ENCODE data around the gene DDAH2.

- TF ChIP-seq EP300 (IDR thresholded peaks at IDR 0.05), result no peak
- no peak for TF ChIP-seq CTCF (IDR thresholded peaks at IDR 0.05)
Measured at GRCh38 chr6:31712296-31712695, 16.8 kb downstream of the DDAH2 start.

Measured in sigmoid colon (tissue), 4 donors.